Transverse colon (tissue), 4 donors: Measurements from ENCODE around the gene BHLHE41. TPM values are rescaled to one million over a fixed set of nuclear protein-coding genes. Genes with fewer than 3 reads are reported as not detected.

ENCODE experiments used
- DNase-seq: peaks from one replicate; pipeline ENCODE4 v3.0.0-alpha.2; 2019
- H3K27ac ChIP-seq, 4 donors: fragments of 200-600 bp; sonication (generic); 2 replicates each; pipeline ENCODE4 v1.5.1; 2016 to 2018; ENCODE audit warnings: inconsistent platforms in 4 of 4
- H3K27me3 ChIP-seq: fragments of 200-600 bp; sonication (generic); 2 replicates; pipeline ENCODE4 v1.5.1; 2017; ENCODE audit warnings: inconsistent platforms
- H3K36me3 ChIP-seq, 4 donors: fragments of 200-600 bp; sonication (generic); 2 replicates each; pipeline ENCODE4 v1.5.1; 2017 to 2019; ENCODE audit warnings: inconsistent platforms in 4 of 4
- H3K4me1 ChIP-seq, 4 donors: fragments of 200-600 bp; sonication (generic); 2 replicates each; pipeline ENCODE4 v1.5.1; 2017 to 2020; ENCODE audit warnings: inconsistent platforms in 4 of 4
- H3K4me3 ChIP-seq, 4 donors: fragments of 200-600 bp; sonication (generic); 1 replicate in 1 of 4; 2 replicates in 3 of 4; pipeline versions ENCODE4 v1.5.1 to v1.6.1; 2017 to 2019; ENCODE audit warnings: inconsistent platforms in 4 of 4
- H3K9me3 ChIP-seq, 2 donors: fragments of 200-600 bp; sonication (generic); 2 replicates each; pipeline ENCODE4 v1.5.1; 2017 to 2019; ENCODE audit warnings: inconsistent platforms in 2 of 2
- EP300 ChIP-seq: sonication (generic); formaldehyde crosslinking; IDR thresholded peaks from one replicate; pipeline ENCODE4 v1.6.1; 2017; ENCODE audit warnings: antibody characterized with exemption, low read depth
- POLR2A ChIP-seq: fragments of 450-650 bp; IDR thresholded peaks from one replicate; pipeline ENCODE4 v1.6.1; 2016; ENCODE audit warnings: antibody characterized with exemption, mild to moderate bottlenecking, moderate library complexity
- POLR2AphosphoS5 ChIP-seq, 3 donors: sonication (generic); formaldehyde crosslinking; IDR thresholded peaks; one replicate each; pipeline ENCODE4 v1.6.1; 2016; ENCODE audit warnings: antibody characterized with exemption in 3 of 3
- WGBS, 2 donors: methylation state at CpG; one replicate each; pipeline ENCODE4 v1.1.5; 2018; ENCODE audit warnings: low coverage in 1 of 2; 5-methylcytosine and 5-hydroxymethylcytosine counted together
- in situ Hi-C, 4 donors: fragments of 200-750 bp; cut with MboI; loops; one replicate each; pipeline versions ENCODE4 v1.15.0 to v1.15.1; 2017; ENCODE audit warnings: low sequenced_read_pairs in 3 of 4, low pct_ligation_motif_present in 1 of 4, low pct_unique_long_range_greater_than_20kb in 1 of 4
- intact Hi-C: fragments of 100-400 bp; cut with DNase I; formaldehyde crosslinking; loops from one replicate; pipeline ENCODE4 v1.15.1; 2023; ENCODE audit warnings: low total_unique reads
- total RNA-seq, 4 donors: library from RNA; depleted of rRNA; stranded (reverse); fragments of >200 nt; gene quantifications; one replicate each; pipeline ENCODE4 v1.1.0, GENCODE V29; 2016
- TF ChIP-seq, protein P1 (sequence below), 5 experiments: fragments of 200-600 bp in 3 of 5; fragments of 450-650 bp in 2 of 5; sonication (generic) in 3 of 5; IDR thresholded peaks; 1 replicate in 2 of 5; 2 replicates in 3 of 5; pipeline ENCODE4 v1.5.1; 2016 to 2017; ENCODE audit warnings: antibody characterized with exemption in 5 of 5, inconsistent platforms in 3 of 5, mild to moderate bottlenecking in 2 of 5, moderate library complexity in 1 of 5

BHLHE41 gene
- total RNA-seq, 4 donors from 2014 or later, result 12.2 to 22.8 (median 18.1) TPM; not detected in 1

DNA sequence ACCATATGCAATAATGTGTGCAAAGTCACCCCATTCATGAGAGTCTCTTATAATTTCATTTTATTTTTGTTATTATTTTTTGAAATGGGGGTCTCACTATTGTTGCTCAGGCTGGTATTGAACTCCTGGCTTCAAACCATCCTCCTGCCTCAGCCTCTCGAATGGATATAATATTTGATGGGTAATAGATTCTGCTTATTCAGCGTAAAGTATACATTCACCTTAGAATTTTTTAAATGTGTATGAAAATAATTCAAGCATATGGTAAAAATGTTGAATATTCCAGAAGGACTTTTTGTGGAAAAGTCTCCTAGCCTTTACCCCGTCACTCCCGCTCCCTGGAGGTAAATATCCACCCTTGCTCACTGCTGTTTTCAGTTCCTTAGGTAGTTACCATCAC, 47.2 kb upstream of the BHLHE41 start:
- WGBS, 2 donors, result 92% methylated on average over 4 of the region's 4 CpGs
- no peak for DNase-seq
- Histone ChIP-seq H3K27ac (no peak overlapping the region), H3K4me1 (peaks cover 0 to 26% (median 11%) of the 10 kb centered on the region in 4 donors), H3K9me3 (no peaks in the 10 kb centered on the region), H3K4me3 (no peak overlapping the region), H3K36me3 (no peaks in the 10 kb centered on the region), H3K27me3 (no peaks in the 10 kb centered on the region)
- in situ Hi-C loops, result no loop called here
- TF ChIP-seq EP300, result no peak
- no peak for TF ChIP-seq POLR2AphosphoS5 (IDR thresholded peaks at IDR 0.05)
- no peak for TF ChIP-seq POLR2A
- TF ChIP-seq, protein P1, sequence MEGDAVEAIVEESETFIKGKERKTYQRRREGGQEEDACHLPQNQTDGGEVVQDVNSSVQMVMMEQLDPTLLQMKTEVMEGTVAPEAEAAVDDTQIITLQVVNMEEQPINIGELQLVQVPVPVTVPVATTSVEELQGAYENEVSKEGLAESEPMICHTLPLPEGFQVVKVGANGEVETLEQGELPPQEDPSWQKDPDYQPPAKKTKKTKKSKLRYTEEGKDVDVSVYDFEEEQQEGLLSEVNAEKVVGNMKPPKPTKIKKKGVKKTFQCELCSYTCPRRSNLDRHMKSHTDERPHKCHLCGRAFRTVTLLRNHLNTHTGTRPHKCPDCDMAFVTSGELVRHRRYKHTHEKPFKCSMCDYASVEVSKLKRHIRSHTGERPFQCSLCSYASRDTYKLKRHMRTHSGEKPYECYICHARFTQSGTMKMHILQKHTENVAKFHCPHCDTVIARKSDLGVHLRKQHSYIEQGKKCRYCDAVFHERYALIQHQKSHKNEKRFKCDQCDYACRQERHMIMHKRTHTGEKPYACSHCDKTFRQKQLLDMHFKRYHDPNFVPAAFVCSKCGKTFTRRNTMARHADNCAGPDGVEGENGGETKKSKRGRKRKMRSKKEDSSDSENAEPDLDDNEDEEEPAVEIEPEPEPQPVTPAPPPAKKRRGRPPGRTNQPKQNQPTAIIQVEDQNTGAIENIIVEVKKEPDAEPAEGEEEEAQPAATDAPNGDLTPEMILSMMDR (IDR thresholded peaks at IDR 0.05), result no peak
- intact Hi-C loops, result no loop called here

DNA sequence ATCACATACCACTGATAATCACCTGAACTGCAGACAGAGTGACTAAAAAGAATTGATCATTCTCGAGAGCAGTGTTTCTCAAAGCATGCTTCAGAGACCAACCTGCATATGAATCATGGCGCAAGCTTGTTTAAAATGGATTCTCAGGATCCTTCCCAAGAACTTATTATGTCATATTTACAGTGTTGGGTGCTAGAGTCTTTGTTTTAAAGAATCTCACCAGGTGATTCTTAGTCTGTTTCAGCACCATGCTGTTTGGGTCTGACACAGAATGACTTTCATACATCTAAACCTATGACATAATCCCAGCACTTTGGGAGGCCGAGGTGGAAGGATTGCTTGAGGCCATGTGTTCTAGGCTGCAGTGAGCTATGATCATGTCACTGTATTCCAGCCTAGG, 39.3 kb upstream of the BHLHE41 start:
- Histone ChIP-seq H3K4me3 (no peak overlapping the region), H3K4me1 (no peaks in the 10 kb centered on the region), H3K9me3 (no peaks in the 10 kb centered on the region), H3K36me3 (no peaks in the 10 kb centered on the region), H3K27me3 (no peaks in the 10 kb centered on the region), H3K27ac (no peak overlapping the region)
- in situ Hi-C loops, result no loop called here
- WGBS, 2 donors, result 62 to 79% methylated on average over 3 of the region's 3 CpGs
- no peak for DNase-seq
- intact Hi-C loops, result no loop called here
- TF ChIP-seq POLR2AphosphoS5 (IDR thresholded peaks at IDR 0.05) (no peak), EP300 (no peak), POLR2A (no peak)
- TF ChIP-seq, protein P1 (IDR thresholded peaks at IDR 0.05), result no peak

DNA sequence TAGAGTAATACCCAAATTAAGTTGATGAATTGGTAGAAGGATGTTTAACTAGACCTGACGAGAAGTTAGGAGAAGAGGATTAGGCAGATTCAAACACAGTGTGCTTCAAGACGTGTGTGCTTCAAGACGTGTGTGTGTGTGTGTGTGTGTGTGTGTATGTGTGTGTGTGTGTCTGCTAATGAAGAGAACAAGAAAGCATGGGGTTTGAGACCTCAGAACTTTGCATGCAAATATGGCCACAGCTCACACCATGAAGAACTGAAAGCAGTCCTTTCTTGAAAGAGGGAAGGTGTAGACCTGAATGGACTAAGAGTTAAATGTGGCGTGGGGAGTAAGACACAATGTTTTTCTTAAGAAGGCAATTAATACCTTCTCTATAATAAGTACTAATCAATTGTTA, 38.1 kb upstream of the BHLHE41 start:
- no peak for DNase-seq
- in situ Hi-C loops (no loop called here), intact Hi-C loops (no loop called here)
- Histone ChIP-seq H3K4me3 (no peak overlapping the region), H3K36me3 (no peaks in the 10 kb centered on the region), H3K27ac (no peak overlapping the region), H3K4me1 (peaks cover 0 to 3% (median under 1%) of the 10 kb centered on the region in 4 donors), H3K27me3 (no peaks in the 10 kb centered on the region), H3K9me3 (no peaks in the 10 kb centered on the region)
- TF ChIP-seq POLR2A, result no peak
- TF ChIP-seq EP300, result no peak
- TF ChIP-seq POLR2AphosphoS5 (IDR thresholded peaks at IDR 0.05), result no peak
- TF ChIP-seq, protein P1 (IDR thresholded peaks at IDR 0.05), result no peak
- 69 to 75% methylated on average over 4 of the region's 4 CpGs for WGBS, 2 donors

DNA sequence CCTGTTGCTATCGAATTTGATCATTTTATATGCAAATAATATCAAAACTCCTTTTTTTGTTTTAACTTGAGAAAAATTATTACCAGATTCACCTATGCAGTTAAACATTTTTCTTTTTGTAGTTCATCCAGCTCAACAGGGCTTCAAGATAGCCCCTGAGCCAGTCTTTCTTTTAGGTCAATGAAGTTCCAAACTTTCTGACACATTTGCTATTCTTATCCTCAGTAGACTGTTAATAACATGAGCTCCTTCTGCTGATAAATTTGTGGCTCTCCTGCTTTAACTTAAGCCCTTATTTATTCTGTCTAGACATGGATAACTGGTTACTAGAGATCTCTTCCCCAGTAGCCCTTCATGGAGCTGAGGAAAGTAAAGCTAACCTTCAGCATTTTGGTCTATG, 37.3 kb upstream of the BHLHE41 start:
- 64 to 81% methylated on average over 1 of the region's 1 CpG for WGBS, 2 donors
- no peak for DNase-seq
- intact Hi-C loops, result no loop called here

More for the DNA sequence above, 37.3 kb upstream of the BHLHE41 start:
- TF ChIP-seq POLR2AphosphoS5 (IDR thresholded peaks at IDR 0.05) (no peak), POLR2A (no peak), EP300 (no peak)
- TF ChIP-seq, protein P1 (IDR thresholded peaks at IDR 0.05), result no peak
- no peak overlapping the region for H3K27ac ChIP-seq
- H3K27me3 ChIP-seq, result no peaks in the 10 kb centered on the region
- H3K4me1 ChIP-seq, result peaks cover 0 to 11% (median 4%) of the 10 kb centered on the region in 4 donors
- no peaks in the 10 kb centered on the region for H3K9me3 ChIP-seq
- no peak overlapping the region for H3K4me3 ChIP-seq
- in situ Hi-C loops, result no loop called here
- H3K36me3 ChIP-seq, result no peaks in the 10 kb centered on the region
